Osteoblast (primary cell): ENCODE results near the gene CSPG4. TPM values are rescaled to one million over a fixed set of nuclear protein-coding genes. Genes with fewer than 3 reads are reported as not detected.

Experiments
- DNase-seq: peaks from one replicate; pipeline ENCODE4 v3.0.0; 2011; ENCODE audit warnings: low spot score, mixed read lengths; ENCODE audit not compliant: insufficient read length; ENCODE audit errors: missing footprints
- H2AFZ ChIP-seq: 2 replicates; pipeline ENCODE4 v1.6.0; 2011; ENCODE audit warnings: mild to moderate bottlenecking, low read length
- H3K27ac ChIP-seq: 2 replicates; pipeline ENCODE4 v1.5.1; 2011; ENCODE audit warnings: mild to moderate bottlenecking, low read depth, low read length, moderate library complexity
- H3K27me3 ChIP-seq: 2 replicates; pipeline ENCODE4 v1.6.0; 2012; ENCODE audit warnings: mild to moderate bottlenecking, control low read depth, inconsistent platforms, low read length, moderate library complexity; ENCODE audit not compliant: insufficient read depth
- H3K36me3 ChIP-seq: 2 replicates; pipeline ENCODE4 v1.5.1; 2011; ENCODE audit warnings: mild to moderate bottlenecking, low read length, control low read depth, moderate library complexity; ENCODE audit not compliant: insufficient read depth
- H3K4me1 ChIP-seq: 2 replicates; pipeline ENCODE4 v1.5.1; 2011; ENCODE audit warnings: mild to moderate bottlenecking, low read length, control low read depth, moderate library complexity; ENCODE audit not compliant: insufficient read depth
- H3K4me2 ChIP-seq: 2 replicates; pipeline ENCODE4 v1.6.0; 2011; ENCODE audit warnings: mild to moderate bottlenecking, low read length; ENCODE audit not compliant: insufficient read depth
- H3K4me3 ChIP-seq: fragments of 200-600 bp; sonication (generic); 3 replicates; pipeline ENCODE4 v1.5.1; 2012; ENCODE audit warnings: mild to moderate bottlenecking, low read length, inconsistent platforms; ENCODE audit not compliant: insufficient read depth
- H3K79me2 ChIP-seq: 2 replicates; pipeline ENCODE4 v1.6.0; 2012; ENCODE audit warnings: mild to moderate bottlenecking, low read length, control low read depth, inconsistent platforms; ENCODE audit not compliant: insufficient read depth
- H3K9me3 ChIP-seq: 2 replicates; pipeline ENCODE4 v1.5.1; 2011; ENCODE audit warnings: low read depth, low read length, control low read depth
- H4K20me1 ChIP-seq: 2 replicates; pipeline ENCODE4 v1.6.0; 2012; ENCODE audit warnings: mild to moderate bottlenecking, low read length, control low read depth; ENCODE audit not compliant: insufficient read depth
- CTCF ChIP-seq: IDR thresholded peaks from 2 replicates; pipeline ENCODE4 v1.5.1; 2011; ENCODE audit warnings: mild to moderate bottlenecking, low read depth, low read length, moderate library complexity; ENCODE audit errors: extremely low read depth
- total RNA-seq: library from RNA; depleted of rRNA; stranded (reverse); fragments of >200 nt; gene quantifications from 2 replicates; pipeline ENCODE4 v1.2.3, GENCODE V29; 2012

The CSPG4 gene
- total RNA-seq, 1 donor, result 20.3 TPM

- no peak for TF ChIP-seq CTCF
Observed at GRCh38 chr15:75721923-75722870, 9.5 kb upstream of the CSPG4 start.

GRCh38 chr15:75721480-75721922, 8.9 kb upstream of the CSPG4 start:
- no peak for TF ChIP-seq CTCF

More at GRCh38 chr15:75721923-75722870, 9.5 kb upstream of the CSPG4 start:
- Histone ChIP-seq H3K4me2 (no peak overlapping the region), H4K20me1 (no peaks in the 10 kb centered on the region), H2AFZ (no peak overlapping the region), H3K4me3 (no peak overlapping the region), H3K27me3 (no peaks in the 10 kb centered on the region), H3K4me1 (peaks cover 22% of the 10 kb centered on the region), H3K27ac (no peak overlapping the region), H3K36me3 (no peaks in the 10 kb centered on the region), H3K79me2 (no peaks in the 10 kb centered on the region), H3K9me3 (no peaks in the 10 kb centered on the region)
- DNase-seq, result peak; percentile 53

GRCh38 chr15:75720787-75721479, 8.3 kb upstream of the CSPG4 start:
- H3K4me2 ChIP-seq, result no peak overlapping the region
- H4K20me1 ChIP-seq, result no peaks in the 10 kb centered on the region
- TF ChIP-seq CTCF, result peak; percentile 17
- no peak overlapping the region for H3K4me3 ChIP-seq
- peaks cover 22% of the 10 kb centered on the region for H3K4me1 ChIP-seq
- H3K27ac ChIP-seq, result no peak overlapping the region
- H3K9me3 ChIP-seq, result no peaks in the 10 kb centered on the region
- H3K79me2 ChIP-seq, result no peaks in the 10 kb centered on the region
- DNase-seq, result peak; percentile 53
- H3K27me3 ChIP-seq, result no peaks in the 10 kb centered on the region
- no peaks in the 10 kb centered on the region for H3K36me3 ChIP-seq
- no peak overlapping the region for H2AFZ ChIP-seq

More at GRCh38 chr15:75721480-75721922, 8.9 kb upstream of the CSPG4 start:
- Histone ChIP-seq H3K9me3 (no peaks in the 10 kb centered on the region), H3K27me3 (no peaks in the 10 kb centered on the region), H3K79me2 (no peaks in the 10 kb centered on the region), H3K4me1 (peaks cover 22% of the 10 kb centered on the region), H4K20me1 (no peaks in the 10 kb centered on the region), H3K36me3 (no peaks in the 10 kb centered on the region), H2AFZ (no peak overlapping the region), H3K4me2 (no peak overlapping the region), H3K4me3 (no peak overlapping the region), H3K27ac (no peak overlapping the region)
- DNase-seq, result peak; percentile 42

GRCh38 chr15:75720297-75720696, 7.6 kb upstream of the CSPG4 start:
- no peak overlapping the region for H2AFZ ChIP-seq
- H3K4me1 ChIP-seq, result peaks cover 22% of the 10 kb centered on the region
- H3K27ac ChIP-seq, result no peak overlapping the region
- H3K4me3 ChIP-seq, result no peak overlapping the region
- DNase-seq, result peak; percentile 56
- H3K36me3 ChIP-seq, result no peaks in the 10 kb centered on the region
- no peak overlapping the region for H3K4me2 ChIP-seq
- H3K27me3 ChIP-seq, result no peaks in the 10 kb centered on the region
- no peaks in the 10 kb centered on the region for H4K20me1 ChIP-seq
- no peaks in the 10 kb centered on the region for H3K79me2 ChIP-seq
- no peak for TF ChIP-seq CTCF
- H3K9me3 ChIP-seq, result no peaks in the 10 kb centered on the region
